ENCODE results near the gene RELN.

RELN gene

DNA sequence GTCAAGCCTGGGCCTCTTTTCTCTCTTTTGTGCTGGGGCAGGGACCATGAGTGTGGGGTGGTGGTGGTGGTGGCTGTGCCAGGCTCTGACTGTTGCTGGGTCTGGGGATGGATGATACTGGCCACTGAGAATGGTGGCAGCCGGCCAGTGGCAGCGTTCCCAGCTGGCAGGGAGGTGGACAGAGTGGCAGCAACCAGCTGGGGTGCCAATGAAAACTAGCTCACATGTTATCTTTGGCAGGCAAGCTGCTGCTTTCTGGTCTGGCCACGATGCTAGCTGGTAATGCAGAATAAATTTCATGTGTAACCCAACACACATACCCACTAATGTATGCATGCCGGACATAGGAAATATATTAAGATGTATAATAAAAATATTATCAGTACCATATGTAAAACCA lies 448.4 kb downstream of the RELN start:
- H3K9me3 ChIP-seq (ENCODE audit: control insufficient read depth, low read length) = no peaks in the 10 kb centered on the region
- H2BK15ac ChIP-seq (ENCODE audit: low read depth, poor library complexity, severe bottlenecking) = no peak overlapping the region
- H3K4ac ChIP-seq (ENCODE audit: low read depth in 1 of 2, low read length in 2 of 2) = no peak overlapping the region
- H3K27me3 ChIP-seq (ENCODE audit: control insufficient read depth in 1 of 2, insufficient read depth in 1 of 2, low read length in 2 of 2) = peaks cover 0 to 3% of the 10 kb centered on the region in 2 experiments
- H2BK5ac ChIP-seq (ENCODE audit: low read depth, low read length, poor library complexity, severe bottlenecking) = no peak overlapping the region
- H3K36me3 ChIP-seq (ENCODE audit: control insufficient read depth in 1 of 2, insufficient read depth in 2 of 2, low read depth in 1 of 2, low read length in 2 of 2) = no peaks in the 10 kb centered on the region
- H2AFZ ChIP-seq (ENCODE audit: low read depth, low read length) = no peak overlapping the region
- no peaks in the 10 kb centered on the region for H3K79me1 ChIP-seq (replicated peaks; ENCODE audit: low read length, poor library complexity, severe bottlenecking)
- H3K4me2 ChIP-seq (ENCODE audit: low read length, poor library complexity, severe bottlenecking) = no peak overlapping the region
- no peak overlapping the region for H3K27ac ChIP-seq (ENCODE audit: low read length, poor library complexity, severe bottlenecking)
- no peak overlapping the region for H3K4me3 ChIP-seq (ENCODE audit: insufficient read depth in 1 of 2, low read depth in 1 of 2, low read length in 2 of 2)
- 69% methylated on average over 2 of the region's 4 CpGs for WGBS
- H2BK120ac ChIP-seq (ENCODE audit: low read depth, low read length) = no peak overlapping the region
- H2AK5ac ChIP-seq (ENCODE audit: low read length, severe bottlenecking) = no peak overlapping the region
- H2BK12ac ChIP-seq (ENCODE audit: low read length in 2 of 2) = no peak overlapping the region
- no peak overlapping the region for H3K18ac ChIP-seq (ENCODE audit: low read depth in 1 of 2, low read length in 2 of 2)
- H4K8ac ChIP-seq (ENCODE audit: low read length) = no peak overlapping the region
- H3K23ac ChIP-seq (ENCODE audit: low read length in 2 of 2) = no peak overlapping the region
- H4K91ac ChIP-seq (ENCODE audit: low read length) = no peak overlapping the region
- H3K4me1 ChIP-seq (ENCODE audit: control insufficient read depth, insufficient read depth, low read depth, low read length) = no peaks in the 10 kb centered on the region
- DNase-seq = no peak
- no peak overlapping the region for H3K9ac ChIP-seq (ENCODE audit: low read length)
- peak overlapping the region in 1 of 2 experiments; percentile 22 for H3K14ac ChIP-seq (ENCODE audit: low read length in 2 of 2)

GRCh38 chr7:103540338-103540737 lies 449.1 kb downstream of the RELN start:
- Histone ChIP-seq H2BK5ac (ENCODE audit: low read depth, low read length, poor library complexity, severe bottlenecking) (no peak overlapping the region), H4K91ac (ENCODE audit: low read length) (no peak overlapping the region), H3K23ac (ENCODE audit: low read length in 2 of 2) (no peak overlapping the region), H2BK12ac (ENCODE audit: low read length in 2 of 2) (no peak overlapping the region), H3K27ac (ENCODE audit: low read length, poor library complexity, severe bottlenecking) (no peak overlapping the region), H2BK15ac (ENCODE audit: low read depth, poor library complexity, severe bottlenecking) (no peak overlapping the region), H3K14ac (ENCODE audit: low read length in 2 of 2) (no peak overlapping the region), H3K4me3 (ENCODE audit: insufficient read depth in 1 of 2, low read depth in 1 of 2, low read length in 2 of 2) (no peak overlapping the region), H3K9ac (ENCODE audit: low read length) (no peak overlapping the region), H2AK5ac (ENCODE audit: low read length, severe bottlenecking) (no peak overlapping the region), H3K4me2 (ENCODE audit: low read length, poor library complexity, severe bottlenecking) (no peak overlapping the region), H2AFZ (ENCODE audit: low read depth, low read length) (no peak overlapping the region), H3K18ac (ENCODE audit: low read depth in 1 of 2, low read length in 2 of 2) (no peak overlapping the region), H3K4me1 (ENCODE audit: control insufficient read depth, insufficient read depth, low read depth, low read length) (no peaks in the 10 kb centered on the region), H2BK120ac (ENCODE audit: low read depth, low read length) (no peak overlapping the region), H3K27me3 (ENCODE audit: control insufficient read depth in 1 of 2, insufficient read depth in 1 of 2, low read length in 2 of 2) (peaks cover 0 to 3% of the 10 kb centered on the region in 2 experiments), H4K8ac (ENCODE audit: low read length) (no peak overlapping the region), H3K79me1 (replicated peaks; ENCODE audit: low read length, poor library complexity, severe bottlenecking) (no peaks in the 10 kb centered on the region), H3K36me3 (ENCODE audit: control insufficient read depth in 1 of 2, insufficient read depth in 2 of 2, low read depth in 1 of 2, low read length in 2 of 2) (no peaks in the 10 kb centered on the region), H3K9me3 (ENCODE audit: control insufficient read depth, low read length) (no peaks in the 10 kb centered on the region), H3K4ac (ENCODE audit: low read depth in 1 of 2, low read length in 2 of 2) (no peak overlapping the region)
- 78% methylated on average over 7 of the region's 7 CpGs for WGBS
- no peak for DNase-seq

DNA sequence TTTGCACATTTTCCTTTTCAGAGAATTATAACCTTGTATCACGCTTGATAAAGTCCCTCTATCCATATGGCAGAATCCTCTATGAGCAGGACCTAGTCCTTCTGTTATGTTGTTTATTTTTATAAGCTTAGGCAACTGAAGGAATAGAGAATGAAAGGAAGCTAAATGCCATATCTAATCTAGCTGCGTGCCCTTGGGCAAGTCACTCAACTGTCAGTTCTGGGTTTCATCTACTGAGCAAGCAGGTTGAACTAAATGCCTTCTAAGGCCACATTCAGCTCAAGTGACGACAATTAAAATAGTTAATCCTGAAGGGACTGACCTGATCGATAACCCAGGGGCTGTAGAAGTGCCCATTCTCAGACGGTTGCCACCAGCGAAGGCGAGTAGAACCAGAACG lies 449.6 kb downstream of the RELN start:
- Histone ChIP-seq H3K23ac (ENCODE audit: low read length in 2 of 2) (no peak overlapping the region), H2BK120ac (ENCODE audit: low read depth, low read length) (no peak overlapping the region), H3K4me2 (ENCODE audit: low read length, poor library complexity, severe bottlenecking) (no peak overlapping the region), H3K79me1 (replicated peaks; ENCODE audit: low read length, poor library complexity, severe bottlenecking) (no peaks in the 10 kb centered on the region), H3K36me3 (ENCODE audit: control insufficient read depth in 1 of 2, insufficient read depth in 2 of 2, low read depth in 1 of 2, low read length in 2 of 2) (no peaks in the 10 kb centered on the region), H3K27ac (ENCODE audit: low read length, poor library complexity, severe bottlenecking) (no peak overlapping the region), H4K8ac (ENCODE audit: low read length) (no peak overlapping the region), H2BK15ac (ENCODE audit: low read depth, poor library complexity, severe bottlenecking) (no peak overlapping the region), H3K4me3 (ENCODE audit: insufficient read depth in 1 of 2, low read depth in 1 of 2, low read length in 2 of 2) (no peak overlapping the region), H3K9ac (ENCODE audit: low read length) (no peak overlapping the region), H4K91ac (ENCODE audit: low read length) (no peak overlapping the region), H3K9me3 (ENCODE audit: control insufficient read depth, low read length) (no peaks in the 10 kb centered on the region), H3K14ac (ENCODE audit: low read length in 2 of 2) (no peak overlapping the region), H3K18ac (ENCODE audit: low read depth in 1 of 2, low read length in 2 of 2) (no peak overlapping the region), H3K4me1 (ENCODE audit: control insufficient read depth, insufficient read depth, low read depth, low read length) (no peaks in the 10 kb centered on the region), H2BK12ac (ENCODE audit: low read length in 2 of 2) (no peak overlapping the region), H2BK5ac (ENCODE audit: low read depth, low read length, poor library complexity, severe bottlenecking) (no peak overlapping the region), H3K4ac (ENCODE audit: low read depth in 1 of 2, low read length in 2 of 2) (no peak overlapping the region), H2AK5ac (ENCODE audit: low read length, severe bottlenecking) (no peak overlapping the region), H3K27me3 (ENCODE audit: control insufficient read depth in 1 of 2, insufficient read depth in 1 of 2, low read length in 2 of 2) (peaks cover 0 to 3% of the 10 kb centered on the region in 2 experiments), H2AFZ (ENCODE audit: low read depth, low read length) (no peak overlapping the region)
- no peak for DNase-seq
- WGBS = 90% methylated on average over 7 of the region's 8 CpGs

DNA sequence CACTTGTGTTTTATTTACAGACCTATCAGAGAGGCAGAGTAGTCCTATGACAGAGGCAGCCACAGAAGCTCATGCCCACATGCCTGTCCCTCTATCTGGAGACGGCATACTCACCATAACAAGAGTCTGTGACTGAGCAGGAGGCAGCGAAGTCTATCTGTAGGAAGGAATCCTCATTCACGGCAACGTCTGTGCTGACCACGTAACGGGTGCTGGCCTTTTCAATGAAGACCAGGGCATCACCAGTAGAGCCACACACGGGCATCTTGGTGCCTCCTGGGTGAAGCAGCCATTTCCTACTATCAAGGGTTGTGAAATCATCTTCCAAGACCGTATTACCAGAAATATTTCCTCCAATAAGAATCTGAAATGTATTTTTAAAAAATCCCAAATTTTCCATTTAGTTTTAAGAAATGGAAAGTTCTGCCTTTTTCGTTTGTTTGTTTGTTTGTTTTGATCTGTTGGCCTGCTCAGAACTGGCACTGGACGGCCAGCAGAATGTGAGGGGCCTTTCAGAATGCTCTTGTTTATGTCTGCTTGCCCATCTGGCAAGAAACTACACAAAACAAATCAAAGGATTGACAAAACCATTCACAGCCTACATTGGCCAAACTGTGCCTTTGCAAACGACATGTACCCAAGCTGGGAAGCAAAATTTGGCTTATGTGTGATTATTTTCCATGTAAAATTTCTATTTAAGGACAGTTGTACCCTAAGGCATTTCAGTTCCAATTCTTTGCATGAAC lies 450.3 kb downstream of the RELN start:
- no peaks in the 10 kb centered on the region for H3K4me1 ChIP-seq (ENCODE audit: control insufficient read depth, insufficient read depth, low read depth, low read length)
- no peak overlapping the region for H3K9ac ChIP-seq (ENCODE audit: low read length)
- no peak overlapping the region for H3K27ac ChIP-seq (ENCODE audit: low read length, poor library complexity, severe bottlenecking)
- WGBS = 69% methylated on average over 9 of the region's 11 CpGs
- no peak overlapping the region for H3K4me3 ChIP-seq (ENCODE audit: insufficient read depth in 1 of 2, low read depth in 1 of 2, low read length in 2 of 2)
- H3K4me2 ChIP-seq (ENCODE audit: low read length, poor library complexity, severe bottlenecking) = no peak overlapping the region
- peaks cover 0 to 3% of the 10 kb centered on the region in 2 experiments for H3K27me3 ChIP-seq (ENCODE audit: control insufficient read depth in 1 of 2, insufficient read depth in 1 of 2, low read length in 2 of 2)
- H4K8ac ChIP-seq (ENCODE audit: low read length) = no peak overlapping the region
- H4K91ac ChIP-seq (ENCODE audit: low read length) = no peak overlapping the region
- H3K36me3 ChIP-seq (ENCODE audit: control insufficient read depth in 1 of 2, insufficient read depth in 2 of 2, low read depth in 1 of 2, low read length in 2 of 2) = no peaks in the 10 kb centered on the region
- no peak for DNase-seq
- no peak overlapping the region for H2BK120ac ChIP-seq (ENCODE audit: low read depth, low read length)
- H2BK12ac ChIP-seq (ENCODE audit: low read length in 2 of 2) = no peak overlapping the region
- H2AFZ ChIP-seq (ENCODE audit: low read depth, low read length) = no peak overlapping the region
- H2BK15ac ChIP-seq (ENCODE audit: low read depth, poor library complexity, severe bottlenecking) = no peak overlapping the region
- no peak overlapping the region for H3K18ac ChIP-seq (ENCODE audit: low read depth in 1 of 2, low read length in 2 of 2)
- no peak overlapping the region for H3K4ac ChIP-seq (ENCODE audit: low read depth in 1 of 2, low read length in 2 of 2)
- H3K23ac ChIP-seq (ENCODE audit: low read length in 2 of 2) = no peak overlapping the region
- no peaks in the 10 kb centered on the region for H3K79me1 ChIP-seq (replicated peaks; ENCODE audit: low read length, poor library complexity, severe bottlenecking)
- H3K14ac ChIP-seq (ENCODE audit: low read length in 2 of 2) = no peak overlapping the region
- no peaks in the 10 kb centered on the region for H3K9me3 ChIP-seq (ENCODE audit: control insufficient read depth, low read length)
- no peak overlapping the region for H2BK5ac ChIP-seq (ENCODE audit: low read depth, low read length, poor library complexity, severe bottlenecking)
- H2AK5ac ChIP-seq (ENCODE audit: low read length, severe bottlenecking) = no peak overlapping the region

Measured in mesenchymal stem cell (in vitro differentiated cells and primary cell).